ENCODE data around the gene PNPLA7.
A peak's percentile ranks its signal among the peaks of the same experiment; 100 is the strongest.

Gene PNPLA7

GRCh38 chr9:137494104-137494544, 56.1 kb downstream of the PNPLA7 start:
- no peak for DNase-seq (ENCODE audit: low spot score)

GRCh38 chr9:137493364-137494103, 56.7 kb downstream of the PNPLA7 start:
- no peak for DNase-seq (ENCODE audit: low spot score)

- no peak for DNase-seq (ENCODE audit: low spot score)
Observed at GRCh38 chr9:137492464-137493363, 57.5 kb downstream of the PNPLA7 start.

GRCh38 chr9:137491735-137492432, 58.3 kb downstream of the PNPLA7 start:
- no peak for DNase-seq (ENCODE audit: low spot score)

GRCh38 chr9:137490532-137491186, 59.5 kb downstream of the PNPLA7 start:
- DNase-seq (ENCODE audit: low spot score): no peak

GRCh38 chr9:137488906-137489305, 61.3 kb downstream of the PNPLA7 start:
- DNase-seq (ENCODE audit: low spot score): no peak

GRCh38 chr9:137488327-137488653, 61.9 kb downstream of the PNPLA7 start:
- no peak for DNase-seq (ENCODE audit: low spot score)

- peak; percentile 46 for DNase-seq (ENCODE audit: low spot score)
Observed at GRCh38 chr9:137487454-137488326, 62.5 kb downstream of the PNPLA7 start.

- no peak for DNase-seq (ENCODE audit: low spot score)
Observed at GRCh38 chr9:137486545-137487453, 63.4 kb downstream of the PNPLA7 start.

GRCh38 chr9:137486141-137486490, 64.1 kb downstream of the PNPLA7 start:
- no peak for DNase-seq (ENCODE audit: low spot score)

GRCh38 chr9:137485343-137486140, 64.7 kb downstream of the PNPLA7 start:
- no peak for DNase-seq (ENCODE audit: low spot score)

- DNase-seq (ENCODE audit: low spot score): peak; percentile 44
Observed at GRCh38 chr9:137484551-137485315, 65.5 kb downstream of the PNPLA7 start.

GRCh38 chr9:137482094-137482781, 68.0 kb downstream of the PNPLA7 start:
- no peak for DNase-seq (ENCODE audit: low spot score)

GRCh38 chr9:137480686-137481683, 69.2 kb downstream of the PNPLA7 start:
- DNase-seq (ENCODE audit: low spot score): no peak

- DNase-seq (ENCODE audit: low spot score): no peak
Observed at GRCh38 chr9:137479892-137480685, 70.1 kb downstream of the PNPLA7 start.
